Spinal cord (tissue), 10 donors: ENCODE data around the gene RAPSN. TPM values are rescaled to one million over a fixed set of nuclear protein-coding genes. Genes with fewer than 3 reads are reported as not detected.
"Not testable (repeated sequence)": the region's sequence is repeated elsewhere in the genome, so short reads cannot be mapped to it uniquely, and the experiment has no call there.

Experiments used
- DNase-seq, 6 donors: peaks; one replicate each; pipeline versions ENCODE4 v3.0.0 to v3.0.0-alpha.2; 2013 to 2015; ENCODE audit warnings: low spot score in 6 of 6, low read depth in 4 of 6
- H3K27ac ChIP-seq: one replicate; pipeline ENCODE4 v1.5.1; 2013; ENCODE audit warnings: low read depth, low read length, control low read depth
- H3K27me3 ChIP-seq: one replicate; pipeline ENCODE4 v1.6.1; 2013; ENCODE audit warnings: low read length; ENCODE audit not compliant: control insufficient read depth, insufficient read depth
- H3K36me3 ChIP-seq: one replicate; pipeline ENCODE4 v1.6.1; 2013; ENCODE audit warnings: low read length; ENCODE audit not compliant: control insufficient read depth, insufficient read depth
- H3K4me1 ChIP-seq: one replicate; pipeline ENCODE4 v1.6.1; 2013; ENCODE audit warnings: low read length; ENCODE audit not compliant: control insufficient read depth, insufficient read depth
- H3K4me3 ChIP-seq: one replicate; pipeline ENCODE4 v1.5.1; 2013; ENCODE audit warnings: low read depth, low read length, control low read depth
- H3K9me3 ChIP-seq: one replicate; pipeline ENCODE4 v1.6.1; 2013; ENCODE audit warnings: low read length; ENCODE audit not compliant: control insufficient read depth, insufficient read depth
- WGBS: methylation state at CpG from one replicate; pipeline ENCODE4 v1.1.5; 2013; ENCODE audit warnings: missing lambda C conversion rate; ENCODE audit not compliant: insufficient coverage; 5-methylcytosine and 5-hydroxymethylcytosine counted together
- polyA plus RNA-seq, 2 donors: library from polyadenylated mRNA; unstranded; fragments of 120-200 nt; gene quantifications; one replicate each; pipeline ENCODE4 v1.2.1, GENCODE V29; 2013; ENCODE audit not compliant: insufficient read length in 2 of 2
- total RNA-seq, 2 donors: library from RNA; depleted of rRNA in 1 of 2; stranded (reverse); fragments of 120-200 nt in 1 of 2; fragments of >200 nt in 1 of 2; gene quantifications; one replicate each; pipeline versions ENCODE4 v1.2.3 to v1.2.4, GENCODE V29; 2013 to 2014
- donor health status: healthy.

RAPSN gene
- total and polyA plus RNA-seq, 4 donors = 0.11 to 0.18 TPM; not detected in 2

GRCh38 chr11:47467357-47467756, 18.4 kb upstream of the RAPSN start:
- WGBS = 37% methylated on average over 4 of the region's 7 CpGs
- Histone ChIP-seq H3K4me3 (no peak overlapping the region), H3K36me3 (peaks cover 28% of the 10 kb centered on the region)

GRCh38 chr11:47466701-47467250, 17.8 kb upstream of the RAPSN start:
- Histone ChIP-seq H3K27me3 (no peaks in the 10 kb centered on the region), H3K27ac (peak overlapping the region; percentile 80), H3K36me3 (peaks cover 23% of the 10 kb centered on the region), H3K9me3 (no peaks in the 10 kb centered on the region), H3K4me3 (no peak overlapping the region), H3K4me1 (peaks cover 33% of the 10 kb centered on the region)
- peak in 5 of 6 donors; percentile 71 to 94 (median 76) for DNase-seq
- WGBS = 5% methylated on average over 3 of the region's 4 CpGs

More at GRCh38 chr11:47467357-47467756, 18.4 kb upstream of the RAPSN start:
- Histone ChIP-seq H3K27me3 (no peaks in the 10 kb centered on the region), H3K4me1 (peaks cover 33% of the 10 kb centered on the region), H3K9me3 (no peaks in the 10 kb centered on the region), H3K27ac (peak overlapping the region; percentile 80)
- DNase-seq = peak in 1 of 6 donors; percentile 64

GRCh38 chr11:47466201-47466600, 17.3 kb upstream of the RAPSN start:
- Histone ChIP-seq H3K9me3 (no peaks in the 10 kb centered on the region), H3K36me3 (peaks cover 19% of the 10 kb centered on the region), H3K27me3 (no peaks in the 10 kb centered on the region), H3K4me1 (peaks cover 33% of the 10 kb centered on the region), H3K27ac (peak overlapping the region; percentile 80), H3K4me3 (no peak overlapping the region)
- no peak for DNase-seq
- no CpG with 5 or more reads among the region's 5 CpGs for whole genome bisulfite sequencing

- no peaks in the 10 kb centered on the region for H3K9me3 ChIP-seq
- no CpG with 5 or more reads among the region's 5 CpGs for WGBS
- peaks cover 31% of the 10 kb centered on the region for H3K4me1 ChIP-seq
- no peaks in the 10 kb centered on the region for H3K27me3 ChIP-seq
- peak in 1 of 6 donors; percentile 54 for DNase-seq
- H3K4me3 ChIP-seq = no peak overlapping the region
- H3K36me3 ChIP-seq = peaks cover 11% of the 10 kb centered on the region
- no peak overlapping the region for H3K27ac ChIP-seq
Observed at GRCh38 chr11:47464483-47464882, 15.5 kb upstream of the RAPSN start.

- WGBS = 80% methylated on average over 3 of the region's 7 CpGs
- Histone ChIP-seq H3K4me1 (peaks cover 14% of the 10 kb centered on the region), H3K4me3 (no peak overlapping the region), H3K36me3 (peaks cover 5% of the 10 kb centered on the region), H3K27ac (no peak overlapping the region), H3K9me3 (no peaks in the 10 kb centered on the region), H3K27me3 (no peaks in the 10 kb centered on the region)
- DNase-seq = peak in 1 of 6 donors; percentile 45
Observed at GRCh38 chr11:47461876-47462275, 12.9 kb upstream of the RAPSN start.

- Histone ChIP-seq H3K4me3 (no peak overlapping the region), H3K4me1 (peaks cover 10% of the 10 kb centered on the region), H3K27me3 (no peaks in the 10 kb centered on the region), H3K36me3 (peaks cover 5% of the 10 kb centered on the region), H3K27ac (no peak overlapping the region), H3K9me3 (no peaks in the 10 kb centered on the region)
- no peak for DNase-seq
- 73% methylated on average over 1 of the region's 2 CpGs for WGBS
Observed at GRCh38 chr11:47460571-47461235, 11.8 kb upstream of the RAPSN start.

GRCh38 chr11:47454258-47454671, 5.3 kb upstream of the RAPSN start:
- H3K4me1 ChIP-seq, H3K27ac ChIP-seq, H3K9me3 ChIP-seq, H3K36me3 ChIP-seq, H3K4me3 ChIP-seq, H3K27me3 ChIP-seq: not testable (repeated sequence)
- DNase-seq = peak in 5 of 6 donors; percentile 58 to 93 (median 74)
- WGBS = no CpG with 5 or more reads among the region's 8 CpGs

GRCh38 chr11:47453365-47453764, 4.4 kb upstream of the RAPSN start:
- H3K27ac ChIP-seq = no peak overlapping the region
- WGBS = 87% methylated on average over 8 of the region's 8 CpGs
- no peaks in the 10 kb centered on the region for H3K27me3 ChIP-seq
- peaks cover 4% of the 10 kb centered on the region for H3K36me3 ChIP-seq
- no peak for DNase-seq
- no peaks in the 10 kb centered on the region for H3K9me3 ChIP-seq
- H3K4me1 ChIP-seq = peaks cover 8% of the 10 kb centered on the region
- no peak overlapping the region for H3K4me3 ChIP-seq

GRCh38 chr11:47451990-47452389, 3.1 kb upstream of the RAPSN start:
- DNase-seq = no peak
- no peaks in the 10 kb centered on the region for H3K27me3 ChIP-seq
- no peak overlapping the region for H3K4me3 ChIP-seq
- H3K27ac ChIP-seq = no peak overlapping the region
- H3K36me3 ChIP-seq = peaks cover 4% of the 10 kb centered on the region
- peaks cover 8% of the 10 kb centered on the region for H3K4me1 ChIP-seq
- H3K9me3 ChIP-seq = no peaks in the 10 kb centered on the region
- 89% methylated on average over 1 of the region's 4 CpGs for WGBS

- Histone ChIP-seq H3K36me3 (peaks cover 4% of the 10 kb centered on the region), H3K27me3 (no peaks in the 10 kb centered on the region), H3K9me3 (no peaks in the 10 kb centered on the region), H3K4me1 (peaks cover 8% of the 10 kb centered on the region), H3K4me3 (no peak overlapping the region), H3K27ac (no peak overlapping the region)
- no peak for DNase-seq
- no CpG with 5 or more reads among the region's 4 CpGs for WGBS
Observed at GRCh38 chr11:47451436-47451835, 2.5 kb upstream of the RAPSN start.
